Dermis blood vessel endothelial cell (primary cell): ENCODE data around the gene RARB. TPM values are rescaled to one million over a fixed set of nuclear protein-coding genes. Genes with fewer than 3 reads are reported as not detected.

Experiments used
- DNase-seq: peaks from one replicate; pipeline ENCODE4 v3.0.0; 2010
- total RNA-seq: library from RNA; depleted of rRNA; stranded (reverse); fragments of >200 nt; gene quantifications from 2 replicates; pipeline ENCODE4 v1.2.3, GENCODE V29; 2014

Gene RARB
- total RNA-seq, 1 donor from 2014 or later = 1.2 TPM

DNA sequence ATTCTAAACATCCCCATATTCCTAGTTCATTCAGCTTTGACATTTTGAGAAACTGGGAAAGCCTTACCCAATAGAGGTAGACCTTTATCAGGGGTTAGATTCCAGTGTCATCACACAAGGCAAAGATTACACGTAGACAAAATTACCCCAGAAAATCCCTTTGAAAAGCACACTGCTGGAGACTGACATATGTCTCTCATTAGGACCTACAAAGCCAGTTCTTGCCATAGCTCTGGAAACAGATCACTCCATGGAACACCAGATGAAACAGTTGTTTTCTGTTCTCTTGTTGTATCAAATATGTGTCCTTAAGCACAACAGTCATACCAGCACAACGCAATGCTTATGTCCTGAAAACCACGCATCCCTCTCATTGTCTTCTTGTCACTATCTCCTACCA is 44.7 kb downstream of the RARB start:
- no peak for DNase-seq

DNA sequence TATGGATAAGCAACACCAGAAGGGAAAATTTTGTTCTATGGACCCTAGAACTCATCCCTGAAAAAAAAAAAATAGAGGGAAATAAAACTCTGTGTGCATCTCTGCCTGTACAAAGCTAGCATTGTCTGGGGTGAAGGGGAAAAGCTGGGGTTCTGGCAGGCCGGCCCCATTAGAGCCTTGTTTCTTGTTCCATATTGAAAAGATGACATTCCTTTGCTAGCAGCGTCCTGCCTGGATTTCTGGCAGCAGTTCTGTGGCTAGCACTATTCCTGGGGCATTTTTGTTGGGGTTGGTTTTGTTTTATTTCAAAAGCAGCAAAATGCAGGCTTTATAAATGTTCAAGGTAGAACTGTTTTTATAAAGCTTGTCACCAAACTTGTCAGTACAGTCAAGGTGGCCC is 45.2 kb downstream of the RARB start:
- DNase-seq = no peak

DNA sequence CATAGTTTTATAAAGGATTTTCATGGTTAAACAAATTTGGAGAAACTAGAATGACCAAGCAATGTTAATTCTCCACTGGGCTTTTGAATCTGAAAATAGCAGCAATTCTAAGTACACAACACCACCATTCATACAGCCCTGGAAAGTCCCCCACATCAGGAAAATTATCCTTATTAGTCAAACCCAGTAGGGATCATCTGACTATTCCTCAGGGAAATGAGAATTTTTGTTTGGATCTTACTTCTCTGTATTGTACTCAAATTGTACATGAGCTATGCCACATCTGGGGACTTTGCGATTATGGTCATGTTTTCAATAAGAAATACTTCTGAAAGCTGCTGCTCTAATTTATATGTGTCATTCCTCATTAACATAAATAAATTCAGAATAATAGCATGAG is 46.0 kb downstream of the RARB start:
- DNase-seq = no peak

DNA sequence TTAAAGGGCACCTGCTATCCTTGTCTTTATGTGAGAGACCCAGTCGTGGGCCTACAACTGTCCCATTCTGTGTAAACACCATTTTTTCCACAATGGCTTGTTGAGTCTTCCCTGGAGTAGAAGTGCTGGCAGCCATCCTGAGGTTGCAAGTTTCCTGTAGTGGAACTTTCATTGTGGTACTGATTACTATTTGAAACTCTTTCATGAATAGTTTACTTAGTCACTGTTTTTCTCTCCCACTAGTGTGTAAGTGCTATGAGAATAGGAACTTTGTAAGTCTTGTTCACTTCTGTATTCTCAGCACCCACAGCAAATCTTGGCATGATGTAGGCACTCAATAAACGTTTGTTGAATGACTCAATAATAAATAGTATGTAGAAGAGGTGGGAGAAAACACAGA is 48.6 kb downstream of the RARB start:
- DNase-seq = no peak

DNA sequence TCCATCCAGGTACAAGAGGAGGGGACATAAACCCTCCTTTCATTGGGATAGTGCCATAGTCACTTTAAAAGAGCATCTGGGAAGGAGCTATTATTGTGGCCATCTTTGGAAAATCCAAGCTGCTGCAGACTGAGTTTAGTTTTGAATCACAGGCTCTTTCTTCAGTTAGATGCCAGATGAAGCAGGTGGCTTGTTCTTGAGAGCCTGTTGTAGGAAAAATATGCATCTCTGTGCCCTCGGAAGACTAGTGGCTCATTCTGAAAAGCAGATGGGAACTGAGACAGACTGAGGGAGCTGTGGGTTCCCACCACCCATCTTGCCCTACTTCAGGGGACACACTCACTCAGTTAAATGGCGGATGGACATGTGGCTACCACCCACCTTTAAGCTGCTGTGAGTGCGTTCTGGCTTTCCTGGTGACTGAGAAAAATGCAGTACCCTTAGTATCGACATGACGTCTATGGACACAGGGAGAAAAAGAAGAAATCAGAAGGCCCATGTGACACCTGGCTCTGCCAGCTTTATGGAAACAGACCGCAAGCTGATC is 50.2 kb downstream of the RARB start:
- no peak for DNase-seq

DNA sequence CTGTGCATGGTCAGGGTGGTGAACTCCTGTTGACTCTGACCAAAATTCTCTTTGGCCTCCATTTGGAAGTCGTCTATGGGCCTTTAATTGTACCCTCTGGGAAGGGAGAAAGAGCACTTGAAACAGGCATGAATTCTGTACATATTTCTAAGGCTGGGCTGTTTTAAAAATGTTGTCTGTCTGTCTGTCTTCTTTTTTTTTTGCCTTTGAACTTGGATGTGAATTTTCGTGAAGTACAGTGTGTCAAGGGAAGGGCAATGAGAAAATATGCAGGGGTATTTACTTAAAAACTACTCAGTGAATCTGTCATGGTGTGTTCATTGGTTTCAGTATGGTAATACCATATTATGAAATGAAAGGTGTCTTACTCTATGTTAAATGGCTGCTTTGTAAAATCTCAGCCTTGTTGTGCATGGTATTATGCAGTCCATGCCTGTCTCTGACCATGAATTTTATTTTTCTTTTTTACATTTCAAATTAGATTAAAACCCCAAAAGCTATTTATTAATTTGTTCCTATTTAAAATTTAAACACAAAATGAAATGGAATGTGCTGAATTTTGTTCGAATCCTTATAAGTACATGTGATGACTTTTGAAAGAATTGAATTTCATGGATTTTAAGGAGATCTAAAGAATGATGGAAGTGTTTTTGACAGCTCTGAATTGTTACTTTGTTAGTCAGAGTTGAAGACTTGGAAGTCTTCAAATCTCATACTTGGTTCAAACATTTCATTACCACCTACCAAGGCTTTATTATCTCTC is 51.1 kb downstream of the RARB start:
- DNase-seq = no peak

DNA sequence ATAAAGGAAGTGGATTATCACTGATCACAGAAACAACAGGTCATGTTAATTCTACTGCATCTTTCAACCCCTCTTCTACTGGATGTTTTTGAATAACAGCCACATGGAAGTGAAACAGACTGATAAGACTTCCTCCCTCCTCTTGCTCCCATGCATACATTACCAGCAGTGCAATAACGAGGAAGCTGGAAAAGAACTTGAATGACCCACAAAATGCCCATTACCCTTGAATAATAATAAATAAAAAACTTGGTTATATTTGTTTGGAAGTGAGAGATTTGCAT is 51.6 kb downstream of the RARB start:
- no peak for DNase-seq

DNA sequence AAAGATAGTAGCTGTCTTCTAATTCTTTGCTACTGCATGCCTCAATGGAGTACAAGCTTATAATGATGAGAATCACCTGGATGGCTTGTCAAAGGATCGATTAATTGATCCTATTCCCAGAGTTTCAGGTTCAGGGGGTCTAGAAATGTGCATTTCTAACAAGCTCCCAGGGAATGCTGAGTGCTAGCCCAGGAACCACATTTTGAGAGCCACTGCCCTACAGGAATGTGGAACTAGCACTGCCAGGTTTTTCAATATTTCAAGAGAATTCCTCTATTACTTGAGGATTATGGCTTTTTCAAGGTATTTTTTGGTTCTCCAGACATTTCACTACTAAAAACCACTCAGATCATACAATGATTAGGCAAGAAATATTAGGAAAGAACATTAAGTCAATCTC is 52.7 kb downstream of the RARB start:
- no peak for DNase-seq

DNA sequence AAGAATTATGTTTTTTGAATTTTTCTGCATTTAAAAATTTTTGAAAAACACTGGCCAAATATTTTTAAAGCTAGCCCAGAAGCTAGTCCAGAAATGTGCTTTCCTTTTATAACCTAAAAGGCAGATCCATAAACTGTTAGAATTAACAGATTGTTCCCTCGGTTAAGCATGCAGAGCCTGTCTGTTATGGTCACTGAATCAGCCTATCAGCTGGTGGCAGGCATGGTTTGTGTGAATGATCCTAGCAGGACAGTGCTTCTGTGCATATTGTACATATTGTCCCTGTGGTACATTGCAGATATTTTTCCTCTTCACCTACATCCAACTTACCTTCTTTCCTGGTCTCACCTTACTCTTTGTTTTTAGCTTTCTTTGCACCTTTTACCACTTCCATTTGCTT is 53.3 kb downstream of the RARB start:
- no peak for DNase-seq

DNA sequence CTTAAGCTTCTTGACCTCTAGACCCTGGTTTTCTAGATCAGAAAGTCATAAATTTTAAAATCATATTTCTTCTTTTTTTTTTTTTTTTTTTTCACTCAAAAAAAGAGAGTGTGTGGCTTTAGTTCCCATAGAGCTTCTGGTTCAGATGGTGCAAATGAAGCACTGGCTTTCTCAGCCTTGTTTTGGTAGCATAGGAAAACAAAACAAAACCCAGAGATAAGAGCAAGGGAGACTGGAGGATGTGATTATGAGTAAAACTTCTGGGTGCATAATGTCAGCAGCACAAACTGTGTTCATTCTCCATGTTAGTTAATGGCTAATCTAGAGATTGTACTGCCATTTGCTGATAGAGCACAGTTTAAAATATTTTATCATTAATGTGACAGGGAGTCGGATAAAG is 55.4 kb downstream of the RARB start:
- no peak for DNase-seq

DNA sequence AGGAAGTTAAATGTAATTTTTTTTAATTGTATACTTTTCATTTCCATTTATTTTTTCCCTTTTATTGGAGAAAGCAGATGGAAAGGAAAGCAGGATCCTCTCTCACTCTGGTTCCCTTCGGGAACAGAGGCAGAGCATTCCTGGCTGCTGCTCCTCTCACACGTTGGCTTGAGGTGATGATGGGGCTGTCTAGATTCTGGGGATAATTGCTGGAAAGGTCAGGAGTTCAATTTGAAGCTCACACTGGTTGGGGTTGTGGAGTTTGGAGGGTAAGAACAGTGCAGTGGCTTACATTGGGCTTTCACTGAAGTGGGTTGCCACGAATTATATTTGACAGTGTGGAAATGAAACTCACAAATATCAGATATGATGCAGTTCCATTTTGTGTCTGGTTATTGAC is 57.6 kb downstream of the RARB start:
- DNase-seq = no peak

DNA sequence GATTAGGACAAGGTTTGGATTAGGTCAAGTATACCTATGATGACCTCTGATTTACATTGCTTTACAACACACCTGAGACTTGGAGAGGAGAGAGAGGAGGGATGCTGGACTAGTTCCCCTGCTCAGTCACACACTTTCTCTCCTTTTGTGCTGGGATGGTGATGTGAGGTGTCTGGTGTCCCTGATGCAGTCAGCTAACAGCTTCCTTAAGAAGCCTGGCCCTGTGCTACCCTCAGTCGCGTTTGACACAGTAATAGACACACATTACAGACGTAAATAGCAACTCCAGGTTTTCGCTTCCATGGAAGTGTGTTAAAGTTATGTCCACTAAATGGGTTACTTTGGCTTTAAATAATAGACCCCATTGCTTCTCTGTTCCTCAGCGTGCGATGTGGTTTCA is 58.9 kb downstream of the RARB start:
- DNase-seq = no peak

DNA sequence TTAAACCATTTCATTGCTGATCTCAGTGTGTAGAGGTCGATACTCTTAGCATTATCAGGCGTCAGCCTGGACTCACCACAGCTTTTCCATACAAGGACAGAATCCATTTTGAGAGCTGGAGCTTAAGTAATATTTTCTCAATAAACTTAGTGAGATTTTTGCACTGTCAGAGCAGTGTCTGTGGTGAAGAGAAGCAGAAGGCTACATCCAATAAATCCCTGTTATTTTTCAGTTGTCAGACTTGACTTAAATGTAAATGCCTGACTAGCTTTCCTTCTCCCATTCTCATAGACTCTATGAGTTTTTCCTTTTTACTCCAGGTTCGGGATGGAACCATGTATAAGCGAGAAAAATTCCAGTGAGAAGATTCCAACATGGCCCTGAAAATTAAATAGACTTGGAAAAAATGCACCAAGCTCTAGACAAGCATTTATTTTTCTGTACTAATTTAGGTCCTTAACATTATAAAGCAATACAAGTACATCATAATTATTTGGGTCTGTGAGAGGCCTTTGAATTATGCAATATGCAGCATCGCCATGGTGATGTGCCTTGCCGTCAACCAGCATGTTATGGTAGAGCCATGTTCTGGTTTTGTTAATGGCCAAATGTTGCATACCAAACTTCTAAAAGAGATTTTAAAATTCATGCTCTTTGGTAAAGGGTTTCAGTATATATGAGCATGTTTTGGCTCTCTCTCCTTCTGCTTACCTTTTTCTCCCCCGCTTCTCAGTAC is 62.0 kb downstream of the RARB start:
- no peak for DNase-seq

DNA sequence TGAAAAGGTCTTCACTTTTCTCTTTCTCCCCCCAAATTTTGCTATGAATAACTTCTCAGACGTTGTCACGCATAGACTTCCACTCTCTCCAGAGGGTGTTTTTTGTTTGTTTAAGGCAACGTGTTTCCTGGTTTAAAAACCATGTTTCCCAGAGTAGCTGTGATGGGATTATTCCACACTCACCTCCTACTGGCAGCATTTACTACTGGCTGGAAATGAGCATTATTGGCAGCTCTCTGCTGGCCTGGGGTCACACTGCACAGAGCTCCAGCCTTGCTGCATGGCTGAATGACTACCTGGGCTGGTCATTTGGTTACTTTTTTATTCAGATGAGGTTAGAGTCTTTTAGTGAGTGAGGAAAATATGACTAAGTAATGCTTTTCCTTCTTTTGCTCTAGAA is 65.2 kb downstream of the RARB start:
- DNase-seq = no peak

DNA sequence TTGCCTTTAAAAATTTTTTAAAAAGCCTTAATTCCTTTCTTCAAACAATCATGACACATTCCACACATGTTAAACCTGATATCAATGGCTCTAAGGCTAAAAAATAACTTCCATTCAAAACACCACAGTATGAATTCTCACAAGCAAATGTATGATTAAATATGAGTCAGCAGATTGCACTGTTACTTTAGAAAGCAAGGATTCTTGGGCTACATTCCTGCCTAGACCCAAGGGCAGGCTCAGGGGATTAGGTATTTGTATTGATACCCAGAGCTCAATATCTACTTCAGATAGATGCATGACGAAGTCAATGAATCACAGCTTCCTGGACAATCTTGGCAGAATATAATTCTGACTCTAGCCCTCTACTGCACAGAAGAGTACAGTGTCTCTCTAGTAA is 65.7 kb downstream of the RARB start:
- DNase-seq = no peak

DNA sequence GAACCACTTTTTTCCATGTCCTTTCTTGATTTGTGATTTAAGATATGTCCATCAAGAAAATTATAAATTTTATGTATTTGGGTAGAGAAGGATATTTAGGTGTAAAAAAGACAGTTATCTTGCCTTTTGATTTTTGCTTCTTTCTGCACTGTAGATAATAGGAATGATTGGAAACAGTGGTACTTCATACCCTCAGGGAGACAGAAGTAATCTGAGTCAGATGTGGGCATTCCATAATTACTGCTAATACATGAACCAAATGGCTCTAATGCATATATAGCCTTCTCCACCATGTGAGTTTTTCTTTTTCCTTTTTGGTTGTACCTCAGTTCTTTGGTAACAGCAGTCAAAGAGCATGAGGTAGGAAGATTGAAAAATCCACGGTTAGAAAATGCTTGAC is 67.2 kb downstream of the RARB start:
- DNase-seq = no peak

DNA sequence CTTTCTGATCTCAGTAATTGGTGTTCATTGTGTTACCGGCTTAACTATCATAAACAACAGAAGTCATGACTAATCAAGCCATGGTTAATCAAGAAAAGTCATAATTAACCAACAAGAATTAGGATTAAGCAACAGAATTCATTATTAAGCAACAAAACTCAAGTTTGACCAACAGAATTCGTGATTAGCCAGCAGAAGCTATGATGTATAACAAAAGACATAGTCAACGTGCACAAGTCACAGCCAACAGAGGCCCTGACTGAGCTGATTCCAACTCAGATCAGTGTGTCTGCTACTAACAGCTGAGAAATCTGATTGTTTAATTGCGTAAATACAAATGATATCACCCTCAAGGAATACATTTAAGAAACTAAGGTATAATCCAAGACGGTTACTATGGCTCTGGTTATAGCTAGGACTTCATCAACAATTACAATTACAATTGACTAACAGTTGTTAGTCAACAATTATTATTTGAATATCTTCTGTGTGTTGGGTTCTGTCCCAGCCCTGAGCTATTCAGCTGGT is 67.7 kb downstream of the RARB start:
- DNase-seq = no peak

DNA sequence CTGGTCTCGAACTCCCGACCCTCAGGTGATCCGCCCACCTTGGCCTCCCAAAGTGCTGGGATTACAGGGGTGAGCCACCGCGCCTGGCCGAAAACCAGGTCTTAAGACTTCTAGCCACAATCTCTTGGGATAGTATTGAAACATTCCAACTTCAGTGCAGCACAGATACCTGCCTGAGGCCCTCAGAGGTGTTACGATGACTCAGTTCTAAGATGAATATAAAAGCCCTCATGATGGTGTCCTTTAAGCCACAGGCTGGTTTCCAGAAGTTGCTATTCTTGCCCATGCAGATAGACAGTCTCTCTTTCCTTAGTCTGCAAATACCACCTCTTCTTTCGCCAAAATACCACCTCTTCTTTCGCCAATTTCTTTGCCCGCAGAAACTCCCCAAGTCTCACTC is 69.0 kb downstream of the RARB start:
- no peak for DNase-seq

DNA sequence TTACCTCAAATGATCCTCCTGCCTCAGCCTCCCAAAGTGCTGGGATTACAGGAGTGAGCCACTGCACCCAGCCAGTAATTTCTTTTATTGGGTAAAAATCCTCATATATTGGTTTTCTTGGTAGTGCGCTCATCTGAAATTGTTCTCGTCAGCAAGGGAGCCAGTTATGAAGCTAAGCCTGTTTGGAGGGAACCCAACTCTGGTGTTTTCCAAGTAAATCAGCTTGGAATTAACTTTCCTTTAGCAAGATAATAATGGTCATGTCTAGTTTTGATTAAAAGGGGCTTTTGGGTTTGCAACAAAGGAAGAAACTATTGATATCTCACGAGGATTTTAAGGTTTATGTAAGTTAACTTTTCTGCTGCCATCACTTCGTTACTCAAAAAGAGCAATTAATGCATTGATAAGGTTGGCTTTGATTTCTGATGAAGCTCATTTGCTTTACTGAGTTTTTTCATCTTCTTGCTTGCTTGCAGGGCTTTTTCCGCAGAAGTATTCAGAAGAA is 72.7 kb downstream of the RARB start:
- DNase-seq = no peak

DNA sequence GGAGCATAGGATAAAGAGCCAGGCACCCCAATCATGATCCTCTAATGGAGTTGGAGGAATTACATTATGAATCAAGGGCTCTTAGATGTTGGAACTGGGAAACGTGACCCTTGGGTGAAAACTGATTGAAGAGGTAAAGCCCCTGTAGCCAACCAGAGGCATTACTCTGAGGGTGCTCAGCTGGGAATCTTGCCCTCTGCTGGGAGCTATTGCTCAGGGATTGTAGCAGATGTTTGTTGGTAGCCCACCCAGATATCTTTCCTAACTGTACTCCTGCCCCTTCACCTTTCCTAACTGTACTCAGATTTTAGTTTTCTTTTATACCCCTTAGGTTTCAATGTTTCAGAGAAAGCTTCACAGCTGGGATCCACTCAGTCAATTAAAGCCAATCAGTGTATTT is 74.2 kb downstream of the RARB start:
- no peak for DNase-seq

DNA sequence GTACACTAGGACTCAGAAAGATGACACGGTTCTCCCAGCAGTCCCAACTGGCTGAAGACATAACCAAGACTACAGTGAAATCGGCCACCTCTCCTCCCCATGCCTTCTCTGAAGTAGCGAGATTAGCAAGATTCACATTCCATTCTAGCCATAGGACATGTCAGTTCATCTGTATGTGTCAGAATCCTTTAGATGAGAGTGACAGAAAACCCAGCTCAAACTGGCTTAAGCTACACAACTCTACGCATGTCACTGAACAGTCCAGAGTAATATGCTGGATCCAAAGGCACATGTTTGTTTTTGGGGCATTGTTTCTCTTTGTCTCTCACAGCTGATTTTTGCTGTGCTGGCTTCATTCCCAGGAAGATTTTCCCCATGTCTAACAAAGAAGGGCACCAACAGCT is 75.8 kb downstream of the RARB start:
- no peak for DNase-seq

DNA sequence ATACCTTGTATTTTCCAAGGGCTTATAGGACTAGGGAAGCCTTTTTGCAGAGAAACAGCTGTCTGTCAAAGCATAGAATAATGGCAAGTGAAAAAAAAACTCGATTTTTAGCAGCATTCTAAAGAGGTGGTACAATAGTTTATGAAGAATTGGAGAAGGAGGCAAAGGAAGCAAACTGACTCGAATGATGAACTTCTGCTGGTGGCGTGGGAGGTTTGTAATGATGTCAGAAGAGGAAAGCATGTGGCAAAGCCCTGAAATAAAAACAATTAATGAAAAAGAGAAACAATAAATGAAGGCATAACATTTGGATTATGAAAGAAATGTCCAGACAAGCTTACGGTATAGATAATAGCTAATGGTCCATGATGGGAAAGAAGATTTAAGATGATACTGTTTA is 77.5 kb downstream of the RARB start:
- no peak for DNase-seq

DNA sequence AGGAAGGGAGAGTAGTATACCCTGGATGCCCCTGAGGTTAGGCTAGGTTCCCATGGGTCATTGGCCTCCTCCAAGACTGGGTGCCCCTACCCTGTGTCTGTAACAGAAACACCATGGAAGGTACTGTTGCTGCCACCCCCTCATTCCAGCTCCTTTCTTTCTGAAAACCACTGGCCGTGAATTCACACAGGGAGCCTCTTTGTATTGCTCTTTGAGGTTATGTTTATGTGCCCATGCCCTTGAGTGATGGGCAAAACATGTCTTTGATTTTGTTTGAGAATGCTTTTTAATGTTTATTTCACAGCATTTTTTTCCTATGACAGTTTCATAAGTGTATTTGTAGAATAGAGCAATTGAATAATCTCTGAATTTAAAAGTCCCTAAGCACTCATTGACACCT is 79.7 kb downstream of the RARB start:
- DNase-seq = no peak

DNA sequence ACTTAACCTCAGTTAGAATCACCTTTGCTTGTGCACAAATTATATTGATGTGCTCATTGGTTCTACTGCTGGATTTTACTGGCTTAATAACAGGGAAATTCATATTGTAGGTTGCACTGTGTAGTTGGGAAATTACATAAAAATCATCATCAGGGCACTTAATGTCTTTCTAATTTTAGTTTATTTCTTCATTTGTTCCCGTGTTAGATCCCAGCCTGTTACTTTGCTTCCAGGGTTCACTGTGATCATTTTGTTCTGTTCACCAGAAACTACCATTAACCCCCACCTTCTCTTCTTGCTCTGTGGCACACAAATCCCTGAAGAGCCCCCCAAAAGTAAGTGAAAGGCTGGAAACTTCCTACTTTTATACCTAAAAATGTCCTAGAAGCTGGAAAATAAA is 80.4 kb downstream of the RARB start:
- DNase-seq = no peak
